NCI-H345 (cell line): ENCODE measurements around the gene MEAK7.

Source experiments
- DNase-seq: peaks from one replicate; lab custom pipeline; 2025; lab: John Stamatoyannopoulos, UW

The MEAK7 gene

DNA sequence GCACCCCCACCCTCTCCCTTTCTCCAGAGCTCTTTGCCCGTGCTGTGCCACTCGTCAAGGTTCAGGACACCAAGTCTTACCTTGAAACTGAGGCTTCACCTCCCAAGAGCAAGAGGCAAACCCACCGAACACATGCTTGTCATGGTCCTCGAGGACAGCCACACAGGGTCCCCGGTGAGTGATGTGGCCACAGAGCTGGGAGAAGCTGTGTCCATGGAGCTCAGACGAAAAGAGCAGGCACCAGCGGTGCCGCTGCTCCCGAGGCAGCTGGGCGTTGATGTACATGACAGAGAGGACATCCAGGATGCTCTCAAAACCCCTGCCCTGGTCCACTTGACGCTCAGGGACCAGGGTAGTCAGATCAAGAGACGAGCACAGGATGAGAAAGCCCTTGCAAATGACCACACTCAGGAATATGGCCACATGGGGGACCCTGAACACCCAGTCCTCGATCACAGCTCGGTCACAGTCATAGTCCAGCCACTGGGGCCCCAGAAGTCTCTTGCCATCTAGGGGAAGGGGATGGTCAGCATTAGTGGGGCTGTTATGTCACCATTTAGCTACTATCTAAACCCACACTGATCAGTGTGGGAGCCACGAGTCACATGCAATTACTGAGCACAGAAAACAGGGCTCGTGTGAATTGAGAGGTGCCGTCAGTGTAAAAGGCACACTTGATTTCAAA lies 17.8 kb downstream of the MEAK7 start:
- no peak for DNase-seq

DNA sequence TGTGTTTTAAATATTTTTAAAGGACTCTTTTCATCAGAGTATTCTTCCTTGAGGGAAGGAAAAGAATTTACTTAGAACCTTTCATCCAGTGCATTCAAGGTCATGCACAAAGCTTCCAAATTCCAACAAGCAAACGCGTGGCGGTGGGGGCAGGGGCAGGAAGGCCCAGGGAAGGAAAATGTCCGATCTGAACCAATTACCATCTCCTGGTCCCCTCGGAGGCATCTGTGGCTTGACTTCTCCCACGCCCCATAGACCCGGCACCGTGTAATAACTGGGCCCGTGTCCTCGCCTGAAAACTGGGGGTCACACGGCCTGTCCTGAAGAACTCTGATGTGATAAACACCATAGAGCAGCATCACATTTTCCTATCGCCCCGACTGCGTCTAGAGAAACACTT lies 18.3 kb downstream of the MEAK7 start:
- DNase-seq: no peak

DNA sequence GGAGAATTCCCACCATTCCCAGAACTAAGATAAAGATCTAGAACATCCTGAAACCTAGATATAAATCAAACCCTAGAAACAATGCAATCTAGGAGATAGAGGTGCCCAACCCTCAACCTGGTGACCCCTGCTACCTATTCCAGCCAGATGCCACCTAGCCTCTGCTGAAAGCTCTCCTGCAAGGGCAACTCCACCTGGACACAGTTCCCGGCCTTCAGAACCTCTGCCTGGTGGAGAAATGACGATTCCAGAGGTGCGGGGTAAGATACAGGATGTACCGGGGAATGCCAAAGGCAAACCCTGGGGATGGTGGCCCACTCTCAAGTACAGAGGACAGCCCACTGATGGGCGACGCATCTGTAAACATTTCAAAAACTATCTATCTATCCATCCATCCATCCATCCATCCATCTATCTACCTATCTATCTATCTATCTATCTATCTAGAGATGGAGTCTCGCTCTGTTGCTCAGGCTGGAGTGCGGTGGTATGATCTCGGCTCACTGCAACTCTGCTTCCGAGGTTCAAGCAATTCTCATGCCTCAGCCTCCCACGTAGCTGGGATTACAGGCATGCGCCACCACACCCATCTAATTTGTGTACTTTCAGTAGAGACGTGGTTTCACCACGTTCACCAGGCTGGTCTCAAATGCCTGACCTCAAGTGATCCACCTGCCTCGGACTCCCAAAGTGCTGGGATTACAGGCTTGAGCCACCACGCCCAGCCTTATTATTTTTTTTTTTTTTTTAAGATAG lies 19.0 kb downstream of the MEAK7 start:
- DNase-seq: no peak

- DNase-seq: peak; percentile 17
Observed at GRCh38 chr16:84484579-84485254, 19.7 kb downstream of the MEAK7 start.

DNA sequence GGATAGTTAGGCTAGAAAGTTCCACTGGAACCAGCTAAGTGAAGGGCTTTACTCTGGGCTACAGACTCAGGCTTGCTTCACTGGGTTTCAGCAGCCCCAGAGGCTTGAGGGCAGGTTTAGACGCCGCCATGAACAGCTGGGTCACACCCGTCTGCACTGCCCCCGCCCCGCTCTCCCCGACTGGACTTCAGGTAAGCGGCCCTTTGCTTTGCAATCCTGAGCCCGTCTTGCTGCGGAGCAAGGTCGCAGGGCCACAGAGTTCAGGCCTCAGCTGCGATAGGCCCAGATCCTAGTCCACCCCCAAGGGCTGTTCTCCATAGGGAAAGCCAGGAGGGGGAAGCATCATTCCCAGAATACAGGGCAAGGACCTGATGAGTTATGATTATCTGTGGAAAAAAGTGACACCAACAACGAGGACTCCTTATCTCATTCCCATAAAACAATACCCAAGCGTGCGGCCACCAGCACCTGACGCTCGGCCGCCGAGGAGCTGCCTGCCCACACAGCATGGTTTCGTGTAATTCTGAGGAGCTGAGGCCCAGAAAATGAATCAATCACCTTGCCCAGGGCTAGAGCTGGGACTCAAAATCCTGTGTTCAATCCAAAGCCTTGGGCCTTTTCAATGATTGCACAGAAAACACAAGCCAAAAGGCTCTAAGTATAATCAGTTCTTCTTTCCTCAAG lies 20.4 kb downstream of the MEAK7 start:
- no peak for DNase-seq

DNA sequence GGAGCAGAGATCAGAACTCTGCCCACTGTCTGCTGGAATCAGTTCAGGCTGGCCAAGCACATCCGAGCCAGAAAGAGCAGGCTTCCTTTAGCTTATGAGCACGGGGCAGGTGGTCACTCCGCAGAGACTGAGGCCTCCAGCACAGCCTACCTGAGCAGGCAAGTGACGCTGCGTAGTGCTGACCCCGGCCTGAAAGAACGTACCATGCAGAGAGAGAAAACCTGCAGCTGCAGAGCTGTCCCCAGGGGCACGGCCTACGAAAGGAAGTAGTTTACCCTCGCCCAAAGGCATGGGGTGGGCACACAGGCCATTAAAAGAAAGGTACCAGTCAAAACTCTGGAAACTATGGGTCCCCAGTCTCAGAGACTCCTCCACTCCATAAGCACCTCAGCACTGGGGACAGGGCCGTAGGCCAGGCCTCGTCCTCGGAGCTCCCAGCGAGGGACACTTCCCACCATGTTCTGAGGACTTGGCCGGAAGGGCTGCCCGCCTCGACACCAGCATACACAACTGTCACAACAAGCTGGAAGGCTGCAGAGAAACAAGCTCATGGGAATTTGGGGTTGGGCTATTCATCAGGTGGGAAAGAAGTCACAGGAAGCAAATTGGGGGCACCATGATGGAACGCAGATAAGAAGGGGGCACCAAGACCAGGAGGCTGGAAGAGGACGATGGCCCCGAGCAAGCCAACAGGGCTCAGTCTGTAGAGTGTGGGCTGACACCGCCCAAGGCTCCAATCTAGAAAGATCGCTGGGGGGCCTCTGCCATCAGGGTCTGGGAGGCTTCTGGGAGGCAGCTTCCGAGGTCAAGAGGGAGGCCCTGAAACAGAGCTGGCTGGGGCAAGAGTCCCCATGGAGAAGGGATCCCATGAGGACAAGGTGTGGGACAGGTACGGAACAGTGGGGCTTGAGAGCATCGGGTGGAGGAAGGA lies 21.2 kb downstream of the MEAK7 start:
- DNase-seq: no peak

DNA sequence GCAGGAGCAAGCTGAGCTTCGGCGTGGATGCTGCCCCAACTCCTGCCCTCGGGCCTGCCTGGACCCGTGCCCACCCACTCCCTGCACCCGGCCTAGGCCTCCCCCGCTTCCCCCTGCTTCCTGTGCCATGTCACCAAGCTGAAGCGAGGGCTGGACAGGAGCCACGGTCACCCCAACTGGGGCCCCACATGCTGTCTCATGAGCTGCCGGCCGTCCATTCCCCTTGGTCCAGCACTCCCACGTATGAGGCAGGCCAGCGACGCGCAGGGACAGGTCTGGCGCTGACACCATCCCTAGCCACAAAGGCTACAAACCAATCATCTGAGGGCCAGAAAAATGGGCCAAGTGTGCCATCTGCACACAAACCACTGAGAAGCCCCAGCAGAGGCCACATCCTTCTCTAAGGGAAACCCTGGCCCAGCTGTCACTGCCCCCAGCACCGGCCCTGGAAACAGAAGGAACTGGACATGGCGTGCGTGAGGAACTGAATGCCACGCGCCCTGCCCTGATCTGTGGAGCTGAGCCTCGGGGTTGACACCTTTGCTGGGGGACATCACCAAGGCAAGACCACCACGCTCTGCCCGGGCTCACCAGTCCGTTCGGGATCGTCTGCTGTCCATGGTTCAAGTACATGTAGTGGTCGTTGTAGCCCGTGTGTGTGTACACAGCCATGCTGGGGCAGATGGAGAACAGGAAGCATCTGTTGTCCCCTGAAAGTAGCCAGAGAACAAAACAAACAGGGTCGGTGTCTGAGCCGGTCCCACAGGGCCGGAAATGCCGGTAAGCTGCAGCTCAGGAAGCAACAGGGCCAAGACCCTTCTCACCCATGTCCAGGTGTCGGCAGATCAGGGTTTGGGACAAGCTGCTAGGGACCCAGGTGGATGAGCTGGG lies 22.2 kb downstream of the MEAK7 start:
- DNase-seq: no peak

GRCh38 chr16:84481051-84481735 lies 23.3 kb downstream of the MEAK7 start:
- DNase-seq: no peak

DNA sequence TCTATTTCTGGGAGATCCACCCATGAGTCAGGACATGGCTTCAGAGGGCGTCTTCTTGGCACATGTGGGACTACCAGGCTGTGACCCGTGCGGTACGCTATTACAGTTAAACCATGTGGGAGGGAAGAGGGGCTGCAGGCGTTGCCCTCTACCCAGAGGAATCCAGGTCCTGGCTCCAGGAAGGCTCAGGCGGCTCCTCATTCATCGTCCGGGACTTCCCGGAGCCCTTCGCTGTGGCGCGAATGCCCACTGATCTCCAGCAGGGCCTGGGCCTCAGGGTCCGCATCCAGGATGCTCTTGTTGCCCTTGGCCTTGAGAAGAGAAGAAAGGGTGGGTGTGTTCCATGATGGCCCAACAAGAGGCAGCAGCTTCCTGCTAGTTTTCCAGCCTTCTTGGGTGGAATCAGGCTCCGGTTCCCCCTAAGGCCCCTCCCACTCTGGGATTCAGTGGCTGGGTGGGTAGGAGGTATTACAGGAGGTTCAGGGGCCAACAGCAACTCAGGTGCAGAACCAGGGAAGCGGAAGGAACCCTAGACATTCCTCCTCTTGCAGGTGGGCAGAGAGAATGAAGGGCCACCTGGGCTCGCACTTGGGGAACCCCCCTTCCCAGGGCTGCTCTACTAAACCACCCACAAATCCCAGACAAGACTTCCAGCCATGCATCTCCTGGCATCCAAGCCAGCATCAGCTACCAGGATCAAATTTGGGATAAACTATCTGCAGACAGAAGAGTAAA lies 24.6 kb downstream of the MEAK7 start:
- DNase-seq: no peak

- no peak for DNase-seq
Observed at GRCh38 chr16:84478172-84478947, 26.1 kb downstream of the MEAK7 start.

DNA sequence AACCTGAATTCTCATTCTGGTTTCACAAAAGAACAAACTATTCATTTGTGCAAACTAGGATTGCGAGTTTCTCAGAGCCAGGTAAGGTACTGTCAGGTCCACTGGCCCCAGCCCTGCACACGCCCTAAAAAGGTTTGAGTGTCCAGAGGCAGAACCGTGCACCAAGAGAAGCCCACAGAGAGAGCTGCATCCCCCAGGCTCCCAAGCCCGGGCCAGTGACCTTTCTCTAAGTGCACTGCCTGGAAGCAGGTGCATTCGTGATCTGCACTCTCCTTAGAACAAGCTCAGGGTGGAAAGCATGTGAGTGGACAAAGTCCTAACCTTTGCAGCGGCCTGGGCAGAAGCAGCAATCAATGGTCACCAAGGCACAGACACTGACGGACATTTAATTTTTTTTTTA lies 26.8 kb downstream of the MEAK7 start:
- no peak for DNase-seq

DNA sequence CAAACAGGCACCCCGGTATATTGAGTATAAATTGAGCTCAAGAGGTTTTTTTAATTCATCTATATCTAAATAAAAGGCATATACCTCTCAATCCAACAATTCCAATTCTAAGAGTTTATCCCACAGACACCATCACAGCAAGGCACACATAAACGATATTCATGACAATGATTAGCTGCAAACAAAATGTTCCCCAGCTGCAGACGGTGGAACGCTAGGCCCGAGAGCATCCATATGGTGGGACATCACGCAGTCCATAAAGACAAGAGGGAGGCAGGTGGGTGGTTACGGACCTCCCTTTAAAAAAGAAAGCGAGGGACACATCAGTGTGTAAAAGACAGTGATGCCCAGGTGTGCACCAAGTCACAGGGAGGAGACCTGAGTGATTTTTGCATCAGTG lies 28.1 kb downstream of the MEAK7 start:
- no peak for DNase-seq

GRCh38 chr16:84475643-84476240 lies 28.7 kb downstream of the MEAK7 start:
- DNase-seq: no peak

DNA sequence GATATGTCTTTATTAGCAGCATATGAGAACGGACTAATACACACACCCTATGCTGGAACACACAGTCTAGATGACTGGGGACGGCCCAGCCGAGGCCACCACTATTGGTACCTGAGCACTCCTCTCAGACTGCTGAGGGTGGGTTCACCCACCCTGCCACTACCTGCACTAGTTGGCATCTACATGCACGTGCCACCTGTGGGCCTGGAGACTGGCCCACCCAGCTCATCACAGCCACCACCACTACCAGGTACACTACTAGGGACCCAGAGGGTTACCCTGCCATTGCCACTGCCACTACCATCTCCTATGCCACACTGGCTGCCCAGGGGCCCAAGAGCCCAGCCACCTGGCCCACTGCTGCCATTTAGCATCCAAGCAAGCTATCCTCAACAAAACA lies 32.5 kb downstream of the MEAK7 start:
- no peak for DNase-seq

- no peak for DNase-seq
Observed at GRCh38 chr16:84471316-84471715, 33.1 kb downstream of the MEAK7 start.

- DNase-seq: no peak
Observed at GRCh38 chr16:84467709-84468108, 36.8 kb downstream of the MEAK7 start.

- no peak for DNase-seq
Observed at GRCh38 chr16:84467256-84467655, 37.2 kb downstream of the MEAK7 start.

DNA sequence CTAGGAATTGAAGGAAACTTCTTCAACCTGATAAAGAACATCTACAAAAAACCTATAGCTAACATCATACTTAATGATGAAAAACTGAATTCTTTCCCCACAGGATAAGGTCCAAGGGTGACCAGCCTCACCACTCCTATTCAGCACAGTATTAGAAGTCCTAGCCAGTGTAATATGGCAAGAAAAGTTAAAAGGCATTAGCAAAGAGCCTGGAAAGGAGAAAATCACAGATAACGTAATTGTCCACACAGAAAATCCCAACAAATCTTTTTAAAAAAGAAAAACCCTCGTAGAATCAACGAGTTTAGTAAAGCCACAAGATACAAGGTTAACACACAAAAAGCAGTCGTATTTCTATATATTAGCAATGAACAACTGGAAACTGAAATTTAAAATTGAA lies 37.8 kb downstream of the MEAK7 start:
- DNase-seq: no peak
